HG03039 (cell line): ENCODE data around the gene ATRNL1.

Source experiments
- ATAC-seq: cut with Tn5 transposase; IDR thresholded peaks from one replicate; pipeline ENCODE4 v1.9.1; 2021; ENCODE audit warnings: mild to moderate bottlenecking, moderate library complexity; ENCODE audit not compliant: unreplicated experiment

ATRNL1 gene

DNA sequence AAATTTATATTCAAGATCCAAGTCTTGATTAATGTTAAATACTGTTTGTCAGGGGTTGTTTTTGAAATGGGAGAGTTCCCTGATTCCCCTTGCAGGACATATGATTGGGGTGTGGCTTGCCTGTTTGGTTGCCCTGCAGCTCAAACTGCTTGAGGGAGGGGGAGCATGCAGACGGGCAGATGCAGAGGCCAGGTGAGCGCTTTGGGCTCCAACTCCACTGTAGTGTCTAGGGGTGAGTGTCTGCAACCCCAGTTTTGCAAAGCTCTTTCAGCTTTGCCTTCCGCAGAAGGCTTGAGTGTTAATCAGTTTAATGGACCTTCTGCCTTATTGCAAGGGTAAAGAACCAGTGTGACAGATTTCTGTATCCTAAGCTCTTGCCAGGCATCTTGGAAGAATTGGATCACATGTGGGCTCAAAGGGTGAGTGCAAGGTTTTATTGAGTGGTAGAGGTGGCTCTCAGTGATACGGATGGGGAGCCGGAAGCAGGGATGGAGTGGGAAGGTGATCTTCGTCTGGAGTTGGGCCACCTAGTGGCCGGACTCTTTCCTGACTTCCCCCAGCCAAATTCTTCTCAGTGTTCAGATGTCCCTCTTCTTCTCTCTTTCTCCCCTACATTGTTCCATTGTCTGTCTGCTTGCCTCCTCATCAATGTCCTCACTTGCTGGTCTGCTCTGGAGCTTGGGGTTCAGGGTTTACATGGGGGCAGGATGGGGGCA, 479.7 kb downstream of the ATRNL1 start:
- ATAC-seq, result no peak

DNA sequence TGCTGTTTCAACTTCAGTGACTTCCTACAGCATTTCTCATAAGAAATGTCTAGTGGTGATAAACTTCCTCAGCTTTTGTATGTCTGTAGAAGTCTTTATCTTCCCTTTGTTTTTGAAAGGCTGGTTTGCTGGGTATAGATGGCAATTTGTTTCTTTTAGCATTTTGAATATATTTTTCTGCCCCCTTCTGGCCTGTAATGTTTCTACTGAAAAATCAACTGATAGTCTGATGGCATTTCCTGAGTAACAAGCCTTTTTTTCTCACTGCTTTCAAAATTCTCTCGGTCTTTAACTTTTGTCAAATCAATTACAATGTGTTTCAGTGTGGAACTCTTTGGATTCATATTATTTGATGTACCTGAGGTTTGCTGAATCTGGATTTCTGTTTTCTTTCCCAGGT, 487.1 kb downstream of the ATRNL1 start:
- no peak for ATAC-seq

DNA sequence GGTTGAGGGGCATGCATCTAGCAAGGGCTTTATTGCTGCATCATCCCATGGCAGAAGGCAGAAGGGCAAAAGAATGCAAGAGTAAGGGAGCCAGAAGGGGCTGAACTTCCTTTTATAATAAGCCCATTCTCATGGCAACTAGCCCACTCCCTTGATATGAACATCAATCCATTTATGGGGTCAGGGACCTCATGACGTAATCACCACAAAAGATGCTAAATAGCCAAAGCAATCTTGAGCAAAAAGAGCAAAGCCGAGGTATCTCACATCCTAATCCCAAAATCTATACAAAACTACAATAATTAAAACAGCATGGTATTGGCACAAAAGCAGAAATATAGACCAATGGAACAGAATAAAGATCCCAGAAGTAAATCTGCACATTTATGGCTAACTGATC, 499.9 kb downstream of the ATRNL1 start:
- ATAC-seq, result no peak

DNA sequence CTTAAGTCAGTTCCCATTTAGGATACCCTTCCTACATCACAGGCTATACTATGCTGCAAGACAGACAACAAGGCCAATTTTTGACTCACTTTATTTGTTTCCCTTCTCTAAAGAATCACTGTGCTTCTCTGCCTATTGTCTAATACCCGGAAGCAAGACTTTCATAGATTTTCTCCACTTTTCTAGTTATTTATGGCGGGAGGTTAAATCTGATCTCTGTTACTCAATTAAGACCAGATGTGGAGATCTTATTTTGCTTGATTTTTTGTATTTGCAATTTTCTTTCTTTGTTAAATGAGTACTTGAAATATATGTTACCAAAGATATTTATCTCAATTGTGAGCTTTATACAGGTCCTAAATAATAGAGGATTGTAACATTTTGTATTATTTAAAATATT, 511.5 kb downstream of the ATRNL1 start:
- ATAC-seq, result no peak

DNA sequence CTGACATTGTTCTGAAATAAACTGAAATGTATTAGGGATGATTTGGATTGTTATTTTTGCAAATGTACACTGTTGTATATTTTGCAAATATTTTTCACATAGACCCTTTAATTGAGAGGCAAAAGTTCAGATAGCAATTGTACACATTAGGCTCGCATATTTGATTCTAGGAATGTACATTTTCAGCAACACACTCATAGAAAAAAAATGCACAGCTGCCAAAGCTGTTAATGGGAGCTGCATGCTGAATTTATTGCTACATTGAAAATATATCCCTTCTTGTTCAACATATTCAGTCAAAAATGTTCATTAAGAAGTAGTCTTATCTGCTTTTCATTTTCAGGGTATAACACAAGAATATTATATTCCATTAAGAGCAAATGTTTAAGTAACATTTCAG, 512.9 kb downstream of the ATRNL1 start:
- ATAC-seq, result no peak

DNA sequence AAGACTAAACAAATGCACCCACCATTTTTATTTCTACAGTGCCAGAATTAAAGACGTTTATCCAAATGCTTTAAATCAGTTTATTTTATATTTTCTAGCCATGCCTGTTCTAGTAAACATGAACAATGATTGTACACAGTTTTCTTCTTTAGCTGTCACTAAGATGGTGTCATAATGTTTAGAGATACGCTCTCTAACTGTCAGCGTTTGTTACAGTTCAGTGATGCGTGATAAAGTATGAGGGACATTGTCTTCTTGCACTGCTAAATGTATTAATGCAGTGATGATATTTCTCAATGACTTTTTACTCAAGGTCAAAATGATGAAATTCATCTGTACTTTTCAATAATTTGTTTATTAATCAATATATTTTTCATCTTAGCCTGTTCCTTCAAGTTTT, 513.6 kb downstream of the ATRNL1 start:
- ATAC-seq, result no peak

DNA sequence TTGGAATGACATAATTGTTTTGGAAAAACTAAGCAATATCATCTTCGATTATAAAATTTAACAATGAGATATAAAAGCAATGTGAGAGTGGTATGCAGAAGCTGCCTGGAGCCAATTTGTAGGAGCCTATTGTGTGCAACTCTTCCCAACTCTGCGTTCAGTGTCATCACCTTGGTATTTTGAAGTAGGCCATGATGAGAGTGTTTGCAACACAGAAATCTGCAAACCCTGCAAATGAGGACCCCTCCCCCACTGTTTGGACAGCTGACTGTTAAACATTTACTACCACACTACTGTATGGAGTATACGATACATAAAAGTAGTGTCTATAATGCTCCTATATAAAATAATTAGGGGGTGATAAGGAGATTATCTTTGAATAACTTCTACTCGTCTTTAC, 531.3 kb downstream of the ATRNL1 start:
- ATAC-seq, result no peak

DNA sequence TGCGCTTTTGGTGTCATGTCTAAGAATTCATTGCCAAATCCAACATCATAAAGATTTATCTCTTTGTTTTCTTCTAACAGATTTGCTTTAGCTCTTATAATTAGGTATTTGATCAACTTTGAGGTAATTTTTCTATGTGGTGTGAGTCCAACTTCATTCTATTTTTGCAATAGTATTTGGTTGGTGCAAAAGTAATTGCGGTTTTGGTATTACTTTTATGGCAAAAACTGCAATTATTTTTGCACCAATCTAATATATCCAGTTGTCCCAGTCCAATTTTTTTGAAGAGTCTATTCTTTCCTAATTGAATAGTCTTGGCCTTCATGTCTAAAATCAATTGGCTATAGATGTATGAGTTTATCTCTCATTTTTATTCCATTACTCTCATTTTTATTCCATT, 535.5 kb downstream of the ATRNL1 start:
- no peak for ATAC-seq

DNA sequence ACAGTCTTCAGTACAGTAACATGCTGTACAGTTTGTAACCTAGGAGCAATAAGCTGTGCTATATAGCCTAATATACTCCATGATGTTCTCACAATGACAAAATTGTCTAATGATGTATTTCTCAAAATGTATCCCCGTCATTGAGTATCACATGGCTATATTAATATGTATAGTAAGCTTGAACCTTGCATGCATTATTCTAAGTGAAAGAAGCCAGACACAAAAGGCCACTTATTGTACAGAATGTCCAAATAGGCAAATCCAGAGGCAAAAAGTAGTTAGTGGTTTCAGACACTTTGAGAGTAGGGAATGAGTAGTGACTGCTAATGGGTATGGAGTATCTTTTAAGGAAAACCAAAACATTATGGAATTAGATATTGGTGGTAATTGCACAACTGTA, 545.1 kb downstream of the ATRNL1 start:
- ATAC-seq, result no peak

DNA sequence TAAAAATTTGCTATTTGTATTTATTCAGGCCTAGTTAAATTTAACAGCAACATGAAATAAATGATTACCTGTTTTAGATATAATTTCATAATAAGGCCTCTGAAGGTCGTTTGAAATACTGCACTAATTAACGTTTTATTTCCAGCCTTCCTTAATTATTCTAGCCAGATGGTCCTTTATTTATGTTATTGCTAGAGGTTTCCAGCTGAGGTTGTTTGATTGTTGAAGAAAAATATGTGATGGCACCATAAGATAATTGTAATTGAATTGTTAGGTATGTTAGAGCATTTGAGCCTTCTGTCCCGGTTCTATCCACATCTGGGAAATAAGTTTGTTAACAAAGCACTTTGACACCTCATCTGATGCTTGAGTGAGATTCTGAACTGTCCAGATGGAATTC, 556.1 kb downstream of the ATRNL1 start:
- ATAC-seq, result no peak

DNA sequence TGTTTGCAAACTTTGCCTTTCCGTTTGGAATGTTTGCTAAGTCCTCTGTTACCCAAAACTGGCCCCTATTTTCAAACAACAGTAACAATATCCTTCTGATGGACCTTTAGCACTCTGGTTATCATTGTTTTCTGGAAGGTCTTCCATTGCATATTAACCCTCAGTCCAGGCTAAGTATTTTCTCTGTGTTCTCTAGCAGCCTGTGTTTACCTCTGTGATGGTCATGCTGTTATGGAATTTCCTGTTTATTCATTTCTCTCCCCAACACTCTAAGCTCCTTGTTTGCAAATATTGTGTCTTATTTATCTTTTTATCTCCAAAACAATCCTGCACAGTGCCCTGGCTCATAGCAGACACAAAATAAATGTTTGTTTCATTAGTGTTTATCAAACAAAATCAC, 560.3 kb downstream of the ATRNL1 start:
- ATAC-seq, result no peak

DNA sequence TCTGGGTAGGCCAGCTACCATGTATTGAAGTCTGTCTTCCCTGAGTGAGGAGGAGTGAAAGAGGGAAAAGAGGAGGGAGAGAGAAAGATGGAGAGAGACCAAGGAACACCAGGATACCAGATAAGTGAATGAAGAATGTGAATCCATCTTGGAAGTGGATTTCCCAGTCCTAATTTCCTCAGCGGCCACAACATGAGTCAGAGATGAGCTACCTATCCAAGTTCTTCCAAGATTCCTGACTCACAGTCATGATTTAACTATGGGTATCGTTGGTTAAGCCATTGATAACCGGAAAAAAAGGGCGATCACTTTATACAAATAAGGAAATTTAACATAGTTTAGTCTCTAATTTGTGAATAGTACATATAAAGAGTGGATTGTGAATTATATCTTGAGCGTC, 561.8 kb downstream of the ATRNL1 start:
- no peak for ATAC-seq

DNA sequence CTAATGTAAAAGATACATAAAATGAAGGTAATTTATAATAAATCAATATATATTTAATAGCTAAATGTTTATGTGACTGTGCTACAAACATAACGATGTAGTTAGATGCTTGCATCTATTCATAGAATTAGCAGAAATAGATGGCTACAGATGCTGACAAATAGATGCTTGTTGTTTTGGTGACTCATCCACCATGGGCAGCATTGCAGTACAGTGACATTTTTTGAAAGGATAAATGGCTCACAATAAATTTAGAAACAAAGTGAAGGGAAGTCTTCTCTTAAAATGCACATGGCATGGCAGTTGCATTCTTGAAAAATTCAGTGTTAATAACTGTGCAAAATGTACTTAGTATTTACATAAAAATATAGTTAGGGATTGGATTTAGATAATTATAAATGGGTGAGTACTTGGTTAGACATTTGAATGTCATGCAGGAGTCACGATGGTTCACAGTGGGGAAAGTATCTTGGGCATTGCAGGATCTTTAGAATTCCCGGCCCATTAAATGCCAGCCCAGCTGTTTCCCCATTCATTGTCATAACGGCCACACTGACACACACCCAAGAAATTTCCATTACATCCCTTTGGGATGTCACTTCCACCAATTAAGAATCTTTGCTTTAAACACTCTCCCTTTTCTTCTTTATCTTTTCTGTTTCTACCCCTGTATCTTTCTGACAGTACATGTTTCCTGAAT, 564.1 kb downstream of the ATRNL1 start:
- no peak for ATAC-seq

DNA sequence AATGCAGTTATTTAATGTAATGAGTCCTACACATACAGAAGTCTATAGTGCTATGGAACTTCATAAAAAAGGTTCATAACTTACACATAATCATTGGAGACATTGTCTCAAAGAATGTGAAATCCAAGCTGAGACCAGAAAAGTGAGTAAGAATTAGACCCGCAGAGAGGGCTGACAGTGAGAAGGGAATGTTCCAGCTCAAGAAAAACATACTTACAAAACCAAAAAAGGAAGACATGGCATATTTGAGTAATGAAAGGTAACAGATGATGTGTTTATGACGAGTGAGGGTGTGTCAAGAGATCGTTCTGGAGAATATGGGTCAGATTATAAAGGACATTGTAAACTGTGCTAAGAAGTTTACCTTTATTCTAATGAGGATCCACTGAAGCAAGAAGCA, 566.5 kb downstream of the ATRNL1 start:
- no peak for ATAC-seq

DNA sequence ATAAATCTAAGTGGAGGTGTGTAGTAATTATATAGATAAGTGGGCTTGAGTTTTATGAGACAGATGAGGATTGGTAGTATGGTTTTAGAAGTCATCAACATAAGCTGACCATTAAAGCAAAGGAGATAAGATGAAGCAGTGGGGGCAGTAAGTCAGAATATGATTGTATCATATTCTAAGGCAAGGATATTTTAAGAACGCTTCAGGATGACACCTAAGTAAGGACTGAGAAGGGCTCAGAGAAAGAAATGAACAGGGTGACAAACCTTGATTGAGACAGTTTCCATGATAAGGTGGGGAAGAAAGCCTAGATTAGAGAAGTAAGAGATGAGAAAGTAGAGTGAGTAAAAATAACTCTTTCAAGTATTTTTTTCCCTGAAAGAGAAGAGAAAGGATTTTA, 567.2 kb downstream of the ATRNL1 start:
- ATAC-seq, result no peak

DNA sequence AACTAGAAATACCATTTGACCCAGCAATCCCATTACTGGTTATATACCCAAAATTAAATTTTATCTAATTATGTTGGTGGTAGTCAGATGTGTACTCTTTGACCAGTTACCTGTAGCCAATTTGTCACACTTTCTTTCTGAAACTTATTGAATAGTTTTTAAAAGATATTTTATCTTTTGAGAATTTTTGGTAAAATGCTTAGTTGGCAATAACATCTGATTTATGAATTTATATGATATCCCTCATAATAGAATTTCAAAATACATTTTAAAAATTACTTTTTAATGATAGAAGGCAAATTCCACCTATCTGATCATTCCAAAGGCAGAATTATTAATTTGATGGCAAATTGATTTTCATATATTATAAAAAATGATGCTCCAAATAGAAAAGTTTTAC, 569.3 kb downstream of the ATRNL1 start:
- ATAC-seq, result no peak

DNA sequence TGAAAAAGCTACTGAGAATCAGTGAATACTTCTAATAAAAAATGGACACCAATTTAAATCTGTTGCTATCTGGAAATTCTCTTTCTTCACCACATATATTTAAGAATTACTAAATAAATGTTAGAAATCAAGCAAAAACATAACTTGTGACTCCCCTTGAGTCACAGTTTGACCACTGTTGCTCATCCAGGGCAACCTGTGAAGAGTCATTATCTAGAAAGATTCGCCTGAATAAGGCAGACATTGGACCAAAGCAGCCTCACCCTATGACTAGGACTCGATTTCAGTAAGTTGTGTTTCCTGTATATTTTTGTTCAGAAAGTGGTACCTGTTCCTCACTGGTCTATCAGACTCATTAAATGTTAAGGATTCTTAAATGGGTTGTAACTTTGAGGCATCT, 572.4 kb downstream of the ATRNL1 start:
- no peak for ATAC-seq

DNA sequence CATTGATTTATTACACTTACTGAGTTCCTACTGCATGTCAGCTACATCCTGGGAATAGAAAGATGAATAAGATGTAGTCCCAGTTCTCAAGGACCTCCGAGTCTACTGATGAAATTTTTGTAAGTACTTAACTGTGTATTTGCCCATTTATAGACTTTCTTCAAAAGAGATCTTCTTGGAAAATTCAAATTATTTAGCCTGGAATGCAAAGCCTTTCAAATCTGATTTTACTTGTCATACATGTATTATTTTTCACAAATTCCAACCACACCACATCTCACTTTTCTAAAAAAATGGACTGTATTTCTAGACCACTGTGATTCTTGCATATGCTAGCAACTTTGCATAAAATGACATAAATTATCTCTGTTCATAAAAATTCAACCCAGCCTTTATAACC, 581.3 kb downstream of the ATRNL1 start:
- no peak for ATAC-seq

DNA sequence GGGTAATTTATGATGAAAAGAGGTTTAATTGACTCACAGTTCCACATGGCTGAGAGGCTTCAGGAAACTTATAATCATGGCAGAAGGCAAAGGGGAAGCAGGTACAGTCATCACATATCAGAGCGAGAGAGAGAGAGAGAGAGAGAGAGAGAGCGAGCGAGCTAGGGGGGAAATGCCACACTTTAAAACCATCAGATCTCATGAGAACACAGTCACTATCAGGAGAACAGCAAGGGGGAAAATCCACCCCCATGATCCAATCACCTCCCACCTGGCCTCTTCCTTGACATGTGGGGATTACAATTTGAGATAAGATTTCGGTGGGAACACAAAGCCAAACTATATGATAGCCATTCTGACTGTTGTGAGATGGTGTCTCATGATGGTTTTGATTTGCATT, 603.6 kb downstream of the ATRNL1 start:
- ATAC-seq, result no peak

DNA sequence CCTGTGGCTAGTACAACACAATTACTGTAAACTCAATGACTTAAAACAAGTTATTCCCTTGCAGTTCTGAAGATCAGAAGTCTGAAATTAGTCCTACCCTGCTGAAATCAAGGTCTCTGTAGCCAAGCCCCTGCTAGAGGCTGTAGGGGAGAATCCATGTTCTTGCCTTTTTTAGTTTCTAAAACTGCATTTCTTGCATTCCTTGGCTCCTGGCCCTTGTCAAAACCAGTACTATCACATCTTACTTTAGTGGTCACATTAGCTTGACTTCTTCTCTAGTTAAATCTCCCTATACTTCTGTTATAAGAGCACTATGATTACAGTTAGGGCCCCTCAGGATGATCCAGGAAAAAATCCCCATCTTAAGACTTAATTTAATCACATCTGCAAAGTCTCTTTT, 612.9 kb downstream of the ATRNL1 start:
- ATAC-seq, result no peak

DNA sequence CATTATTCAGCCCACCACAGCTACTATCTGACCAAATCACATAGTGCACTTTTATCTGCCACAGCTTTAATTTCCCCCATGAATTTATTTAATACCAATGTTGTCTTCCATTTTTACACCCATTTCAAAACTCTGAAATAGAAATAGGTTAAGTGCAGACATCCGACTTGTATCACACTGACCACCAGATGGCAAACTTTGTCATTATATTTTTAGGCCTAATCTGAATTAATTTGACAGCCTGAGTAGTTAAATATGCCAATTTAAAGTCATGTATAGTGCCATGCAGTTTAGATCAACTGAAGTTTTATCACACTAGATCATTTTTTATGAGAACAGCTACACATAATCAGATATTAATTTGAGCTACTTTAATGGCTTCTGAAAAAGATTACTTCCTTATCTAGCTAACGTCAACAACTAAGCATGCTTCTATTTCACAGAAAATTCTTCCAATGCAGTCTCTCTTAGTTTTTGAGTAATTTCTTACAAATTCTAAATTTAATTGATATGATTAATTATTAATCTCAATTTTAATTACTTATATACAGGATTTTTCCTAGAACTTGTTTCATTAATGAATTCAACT, 613.4 kb downstream of the ATRNL1 start:
- no peak for ATAC-seq

DNA sequence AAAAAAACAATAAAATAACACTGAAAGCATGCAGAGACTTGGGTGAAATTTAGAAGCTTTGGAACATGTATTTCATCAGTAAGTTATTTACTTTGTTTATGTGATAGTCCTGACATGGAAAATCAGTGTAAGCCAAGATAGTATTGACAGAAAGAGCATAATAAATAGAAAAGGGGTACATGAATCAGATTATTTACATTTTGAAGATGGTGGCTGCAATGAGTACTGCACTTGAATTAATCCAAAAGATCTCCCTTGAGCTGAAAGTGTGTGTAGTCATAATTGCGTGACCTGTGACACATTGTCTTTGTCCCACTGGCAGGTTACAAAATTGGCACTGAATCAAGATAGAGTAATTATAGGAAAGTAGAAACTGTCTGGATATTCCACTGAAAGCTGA, 617.0 kb downstream of the ATRNL1 start:
- no peak for ATAC-seq

DNA sequence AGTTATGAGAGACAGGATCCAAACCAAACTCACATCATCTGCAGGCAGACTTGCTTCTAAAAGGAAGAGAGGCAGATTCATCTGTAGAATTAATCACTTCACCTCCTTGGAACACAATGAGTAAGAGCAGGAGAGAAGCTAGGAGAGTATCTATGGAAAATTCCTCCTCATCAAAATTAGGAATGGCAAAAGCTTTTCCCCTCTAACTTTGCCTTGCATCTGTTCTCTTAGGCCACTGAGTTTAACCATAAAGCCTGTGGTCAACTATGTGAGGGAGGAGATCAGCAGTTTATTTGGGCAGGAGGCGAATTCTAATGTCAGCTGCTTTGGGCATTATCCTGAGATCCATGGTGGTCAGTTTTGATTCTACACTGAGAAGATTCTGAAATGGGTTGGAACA, 618.1 kb downstream of the ATRNL1 start:
- no peak for ATAC-seq
